Measurements from ENCODE around the gene RERE. TPM values are rescaled to one million over a fixed set of nuclear protein-coding genes. Genes with fewer than 3 reads are reported as not detected.

Gene RERE
- total RNA-seq, 1 experiment from 2014 or later: 40.6 TPM

DNA sequence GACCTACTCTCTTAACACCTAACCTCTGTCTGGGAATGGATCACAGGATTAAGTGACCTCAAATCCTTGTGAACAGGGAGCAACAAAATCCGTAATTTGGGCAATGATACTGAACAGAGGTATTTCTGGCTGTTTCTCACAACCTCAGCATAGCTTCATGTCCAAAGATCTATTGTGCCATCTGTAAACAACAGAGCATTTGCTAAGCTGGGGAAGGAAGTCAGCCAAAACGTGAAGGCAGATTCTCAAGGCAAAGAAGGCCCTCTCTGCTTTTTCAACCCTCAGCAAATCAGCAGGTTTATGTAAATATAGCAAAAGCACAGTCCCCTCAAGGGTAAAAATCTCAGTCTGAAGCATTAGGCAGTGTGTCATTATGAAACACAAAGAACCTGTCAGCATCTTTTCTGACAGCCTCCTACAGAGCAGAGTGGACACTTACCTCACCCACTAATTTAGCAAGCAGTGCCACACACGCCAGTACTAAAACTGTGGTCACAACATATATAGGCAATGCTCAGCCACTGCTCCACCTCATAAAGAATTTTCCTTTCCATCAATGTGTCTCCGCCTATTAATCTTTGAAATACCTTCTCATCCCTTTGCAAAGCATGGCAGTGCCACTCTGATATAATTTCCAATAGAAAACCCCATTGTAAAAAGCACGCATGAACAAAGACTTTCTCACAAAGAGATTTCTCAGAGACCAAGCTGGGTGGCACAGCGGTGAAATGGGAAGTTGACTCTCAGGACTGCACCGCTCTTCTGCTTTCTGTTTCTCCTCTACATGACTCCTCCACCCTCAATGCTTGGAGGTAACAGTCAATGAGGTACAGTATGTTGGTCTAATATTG is 188.0 kb downstream of the RERE start:
- Histone ChIP-seq H3K4me3 (replicated peaks in 1 of 2; ENCODE audit: low read depth in 1 of 2, low read length in 2 of 2) (no peak overlapping the region), H3K4me2 (ENCODE audit: low read length) (no peak overlapping the region), H2AFZ (ENCODE audit: low read depth, low read length, poor library complexity, severe bottlenecking) (no peak overlapping the region), H3K36me3 (ENCODE audit: control insufficient read depth in 1 of 2, insufficient read depth in 2 of 2, low read length in 2 of 2) (no peaks in the 10 kb centered on the region), H3K79me2 (ENCODE audit: insufficient read depth, low read length) (peaks cover 7% of the 10 kb centered on the region), H3K4me1 (ENCODE audit: control insufficient read depth in 1 of 2, insufficient read depth in 2 of 2, low read length in 2 of 2) (peaks cover 11 to 18% of the 10 kb centered on the region in 2 experiments), H3K9me2 (ENCODE audit: insufficient read depth) (no peaks in the 10 kb centered on the region), H3K9ac (ENCODE audit: low read length) (no peak overlapping the region), H3K27ac (ENCODE audit: low read depth, low read length) (no peak overlapping the region), H4K20me1 (ENCODE audit: insufficient read depth) (no peaks in the 10 kb centered on the region; the same call in 1 of the 2 replicates), H3K9me3 (ENCODE audit: control insufficient read depth in 1 of 2, insufficient read depth in 1 of 2, low read depth in 1 of 2, low read length in 2 of 2) (no peaks in the 10 kb centered on the region), H3K27me3 (ENCODE audit: insufficient read depth, low read length) (no peaks in the 10 kb centered on the region)
- CTCF ChIA-PET: no interaction called here
- ATAC-seq: no peak
- POLR2A ChIA-PET: no interaction called here
- no peak for DNase-seq (ENCODE audit: low read depth, low spot score)
- TF ChIP-seq POLR2AphosphoS5 (IDR thresholded peaks at IDR 0.05; ENCODE audit: low read depth, low read length) (no peak), POLR2A (IDR thresholded peaks at IDR 0.05; ENCODE audit: borderline replicate concordance, extremely low read depth, insufficient read depth, insufficient read length) (no peak), ELF1 (IDR thresholded peaks at IDR 0.05; ENCODE audit: borderline replicate concordance, low read depth) (no peak), SP1 (IDR thresholded peaks at IDR 0.05; ENCODE audit: low read depth) (no peak), JUND (IDR thresholded peaks at IDR 0.05) (no peak), ZNF274 (IDR thresholded peaks at IDR 0.05; ENCODE audit: low read depth, low read length) (no peak), RAD21 (IDR thresholded peaks at IDR 0.05; ENCODE audit: low read depth) (no peak), TCF7L2 (IDR thresholded peaks at IDR 0.05; ENCODE audit: borderline replicate concordance, extremely low read depth, insufficient read depth, insufficient read length) (no peak), SIN3A (IDR thresholded peaks at IDR 0.05; ENCODE audit: low read depth) (no peak), ZFX (IDR thresholded peaks at IDR 0.05) (no peak), EGR1 (IDR thresholded peaks at IDR 0.05; ENCODE audit: low read depth) (no peak)
- TF ChIP-seq, protein P1, sequence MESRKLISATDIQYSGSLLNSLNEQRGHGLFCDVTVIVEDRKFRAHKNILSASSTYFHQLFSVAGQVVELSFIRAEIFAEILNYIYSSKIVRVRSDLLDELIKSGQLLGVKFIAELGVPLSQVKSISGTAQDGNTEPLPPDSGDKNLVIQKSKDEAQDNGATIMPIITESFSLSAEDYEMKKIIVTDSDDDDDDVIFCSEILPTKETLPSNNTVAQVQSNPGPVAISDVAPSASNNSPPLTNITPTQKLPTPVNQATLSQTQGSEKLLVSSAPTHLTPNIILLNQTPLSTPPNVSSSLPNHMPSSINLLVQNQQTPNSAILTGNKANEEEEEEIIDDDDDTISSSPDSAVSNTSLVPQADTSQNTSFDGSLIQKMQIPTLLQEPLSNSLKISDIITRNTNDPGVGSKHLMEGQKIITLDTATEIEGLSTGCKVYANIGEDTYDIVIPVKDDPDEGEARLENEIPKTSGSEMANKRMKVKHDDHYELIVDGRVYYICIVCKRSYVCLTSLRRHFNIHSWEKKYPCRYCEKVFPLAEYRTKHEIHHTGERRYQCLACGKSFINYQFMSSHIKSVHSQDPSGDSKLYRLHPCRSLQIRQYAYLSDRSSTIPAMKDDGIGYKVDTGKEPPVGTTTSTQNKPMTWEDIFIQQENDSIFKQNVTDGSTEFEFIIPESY (IDR thresholded peaks at IDR 0.05; ENCODE audit: extremely low read depth, insufficient replicate concordance, low read length): no peak
- TF ChIP-seq, protein P2, sequence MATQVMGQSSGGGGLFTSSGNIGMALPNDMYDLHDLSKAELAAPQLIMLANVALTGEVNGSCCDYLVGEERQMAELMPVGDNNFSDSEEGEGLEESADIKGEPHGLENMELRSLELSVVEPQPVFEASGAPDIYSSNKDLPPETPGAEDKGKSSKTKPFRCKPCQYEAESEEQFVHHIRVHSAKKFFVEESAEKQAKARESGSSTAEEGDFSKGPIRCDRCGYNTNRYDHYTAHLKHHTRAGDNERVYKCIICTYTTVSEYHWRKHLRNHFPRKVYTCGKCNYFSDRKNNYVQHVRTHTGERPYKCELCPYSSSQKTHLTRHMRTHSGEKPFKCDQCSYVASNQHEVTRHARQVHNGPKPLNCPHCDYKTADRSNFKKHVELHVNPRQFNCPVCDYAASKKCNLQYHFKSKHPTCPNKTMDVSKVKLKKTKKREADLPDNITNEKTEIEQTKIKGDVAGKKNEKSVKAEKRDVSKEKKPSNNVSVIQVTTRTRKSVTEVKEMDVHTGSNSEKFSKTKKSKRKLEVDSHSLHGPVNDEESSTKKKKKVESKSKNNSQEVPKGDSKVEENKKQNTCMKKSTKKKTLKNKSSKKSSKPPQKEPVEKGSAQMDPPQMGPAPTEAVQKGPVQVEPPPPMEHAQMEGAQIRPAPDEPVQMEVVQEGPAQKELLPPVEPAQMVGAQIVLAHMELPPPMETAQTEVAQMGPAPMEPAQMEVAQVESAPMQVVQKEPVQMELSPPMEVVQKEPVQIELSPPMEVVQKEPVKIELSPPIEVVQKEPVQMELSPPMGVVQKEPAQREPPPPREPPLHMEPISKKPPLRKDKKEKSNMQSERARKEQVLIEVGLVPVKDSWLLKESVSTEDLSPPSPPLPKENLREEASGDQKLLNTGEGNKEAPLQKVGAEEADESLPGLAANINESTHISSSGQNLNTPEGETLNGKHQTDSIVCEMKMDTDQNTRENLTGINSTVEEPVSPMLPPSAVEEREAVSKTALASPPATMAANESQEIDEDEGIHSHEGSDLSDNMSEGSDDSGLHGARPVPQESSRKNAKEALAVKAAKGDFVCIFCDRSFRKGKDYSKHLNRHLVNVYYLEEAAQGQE (IDR thresholded peaks at IDR 0.05; ENCODE audit: low read depth): no peak
- TF ChIP-seq, protein P3, sequence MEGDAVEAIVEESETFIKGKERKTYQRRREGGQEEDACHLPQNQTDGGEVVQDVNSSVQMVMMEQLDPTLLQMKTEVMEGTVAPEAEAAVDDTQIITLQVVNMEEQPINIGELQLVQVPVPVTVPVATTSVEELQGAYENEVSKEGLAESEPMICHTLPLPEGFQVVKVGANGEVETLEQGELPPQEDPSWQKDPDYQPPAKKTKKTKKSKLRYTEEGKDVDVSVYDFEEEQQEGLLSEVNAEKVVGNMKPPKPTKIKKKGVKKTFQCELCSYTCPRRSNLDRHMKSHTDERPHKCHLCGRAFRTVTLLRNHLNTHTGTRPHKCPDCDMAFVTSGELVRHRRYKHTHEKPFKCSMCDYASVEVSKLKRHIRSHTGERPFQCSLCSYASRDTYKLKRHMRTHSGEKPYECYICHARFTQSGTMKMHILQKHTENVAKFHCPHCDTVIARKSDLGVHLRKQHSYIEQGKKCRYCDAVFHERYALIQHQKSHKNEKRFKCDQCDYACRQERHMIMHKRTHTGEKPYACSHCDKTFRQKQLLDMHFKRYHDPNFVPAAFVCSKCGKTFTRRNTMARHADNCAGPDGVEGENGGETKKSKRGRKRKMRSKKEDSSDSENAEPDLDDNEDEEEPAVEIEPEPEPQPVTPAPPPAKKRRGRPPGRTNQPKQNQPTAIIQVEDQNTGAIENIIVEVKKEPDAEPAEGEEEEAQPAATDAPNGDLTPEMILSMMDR (IDR thresholded peaks at IDR 0.05 in 2 of 3, conservative IDR thresholded peaks at IDR 0.05 in 1 of 3; ENCODE audit: borderline replicate concordance in 1 of 3, insufficient read depth in 1 of 3, low read depth in 2 of 3, low read length in 2 of 3): no peak
- TF ChIP-seq, protein P4, sequence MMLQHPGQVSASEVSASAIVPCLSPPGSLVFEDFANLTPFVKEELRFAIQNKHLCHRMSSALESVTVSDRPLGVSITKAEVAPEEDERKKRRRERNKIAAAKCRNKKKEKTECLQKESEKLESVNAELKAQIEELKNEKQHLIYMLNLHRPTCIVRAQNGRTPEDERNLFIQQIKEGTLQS (IDR thresholded peaks at IDR 0.05): no peak
- intact Hi-C loops (cut with micrococcal nuclease): no loop called here
- no TSS peak for BruUV-seq (replicated peaks)
- RAD21 ChIA-PET (ENCODE audit: low non-redundant PET in 1 of 2, low total read pairs in 2 of 2, uncharacterized antibody in 2 of 2, unreplicated experiment in 2 of 2): no interaction called here
